ENCODE data around the gene SNX1. TPM values are rescaled to one million over a fixed set of nuclear protein-coding genes. Genes with fewer than 3 reads are reported as not detected.

The SNX1 gene
- total and polyA plus RNA-seq, 2 experiments from 2014 or later = 40.5 to 102 TPM

DNA sequence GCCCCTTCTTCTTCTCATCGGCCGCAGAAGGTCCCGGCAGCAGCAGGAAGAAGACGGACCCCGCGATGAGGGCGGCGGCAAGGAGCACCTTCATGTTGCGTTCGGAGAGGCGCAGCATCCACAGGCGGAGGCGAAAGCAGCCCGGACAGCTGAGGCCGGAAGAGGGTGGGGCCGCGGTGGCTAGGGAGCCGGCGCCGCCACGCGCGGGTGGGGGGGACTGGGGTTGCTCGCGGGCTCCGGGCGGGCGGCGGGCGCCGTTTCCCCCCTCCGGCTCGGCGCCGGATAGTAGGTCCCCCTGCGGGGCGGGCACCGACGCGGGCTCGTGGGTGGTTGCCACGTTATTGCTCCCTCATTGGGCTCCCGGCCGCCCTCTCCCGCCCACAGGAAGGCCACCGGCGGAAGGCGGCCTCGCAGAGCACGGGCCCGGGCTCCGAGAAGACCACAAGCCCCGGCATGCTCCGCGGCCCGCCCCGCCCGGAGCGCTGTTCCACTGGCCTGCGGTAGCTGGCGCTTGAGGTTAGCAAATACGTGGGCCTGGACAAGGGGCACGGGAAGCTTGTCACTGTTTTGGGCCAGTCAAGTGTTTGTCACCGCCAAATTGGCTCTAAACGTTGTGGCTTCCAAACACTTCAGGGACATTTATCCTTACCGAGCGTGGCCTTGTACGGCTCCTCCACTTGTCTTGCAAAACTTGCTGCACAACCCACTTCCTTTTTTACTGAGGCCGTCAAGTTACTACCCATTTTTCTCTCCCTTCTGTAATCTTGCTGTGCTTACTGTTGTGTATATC, 67.3 kb downstream of the SNX1 start, which contains the start of gene PPIB:
Gene PPIB, minus strand, starts transcription at position 154 of the 790 bp plus-strand sequence. Its CDS starts 36 bp downstream, at position 118.
- 1% methylated on average over 41 to 54 of the region's 69 CpGs for WGBS, 2 experiments (ENCODE audit: low coverage in 1 of 2, low lambda C conversion rate in 2 of 2, missing lambda C conversion rate in 2 of 2)
- Histone ChIP-seq H3K4me2 (ENCODE audit: unreplicated experiment) (peak within 1 kb of the TSS; percentile 97), H3K27ac (peak within 1 kb of the TSS; percentile 90), H3K36me3 (ENCODE audit: low read depth) (peaks cover 29% of the 10 kb centered on the region), H3K27me3 (replicated peaks; ENCODE audit: insufficient read depth) (no peaks in the 10 kb centered on the region), H3K4me1 (ENCODE audit: insufficient read depth) (peaks cover 26% of the 10 kb centered on the region), H3K9me3 (ENCODE audit: low read depth) (no peaks in the 10 kb centered on the region), H2AFZ (peak within 1 kb of the TSS; percentile 94), H3F3A (ENCODE audit: insufficient read depth) (peaks cover 77% of the 10 kb centered on the region), H3K79me2 (ENCODE audit: insufficient read depth) (peaks cover 42% of the 10 kb centered on the region), H3K9ac (peak within 1 kb of the TSS; percentile 91), H3K4me3 (peak within 1 kb of the TSS; percentile 81), H3K9me2 (ENCODE audit: insufficient read depth) (no peaks in the 10 kb centered on the region), H4K20me1 (ENCODE audit: insufficient read depth) (0 out of 2 replicates have a peak, but pooled peaks cover 10% of the 10 kb centered on the region)
- DNase-seq = peak; percentile 99
- in situ Hi-C loops (cut with MboI) = no loop called here
- no peak for TF ChIP-seq EZH2phosphoT487 (IDR thresholded peaks at IDR 0.05; ENCODE audit: insufficient read depth, low read depth)
- TF ChIP-seq EZH2 (IDR thresholded peaks at IDR 0.05; ENCODE audit: insufficient read depth, poor library complexity, severe bottlenecking) = no peak

DNA sequence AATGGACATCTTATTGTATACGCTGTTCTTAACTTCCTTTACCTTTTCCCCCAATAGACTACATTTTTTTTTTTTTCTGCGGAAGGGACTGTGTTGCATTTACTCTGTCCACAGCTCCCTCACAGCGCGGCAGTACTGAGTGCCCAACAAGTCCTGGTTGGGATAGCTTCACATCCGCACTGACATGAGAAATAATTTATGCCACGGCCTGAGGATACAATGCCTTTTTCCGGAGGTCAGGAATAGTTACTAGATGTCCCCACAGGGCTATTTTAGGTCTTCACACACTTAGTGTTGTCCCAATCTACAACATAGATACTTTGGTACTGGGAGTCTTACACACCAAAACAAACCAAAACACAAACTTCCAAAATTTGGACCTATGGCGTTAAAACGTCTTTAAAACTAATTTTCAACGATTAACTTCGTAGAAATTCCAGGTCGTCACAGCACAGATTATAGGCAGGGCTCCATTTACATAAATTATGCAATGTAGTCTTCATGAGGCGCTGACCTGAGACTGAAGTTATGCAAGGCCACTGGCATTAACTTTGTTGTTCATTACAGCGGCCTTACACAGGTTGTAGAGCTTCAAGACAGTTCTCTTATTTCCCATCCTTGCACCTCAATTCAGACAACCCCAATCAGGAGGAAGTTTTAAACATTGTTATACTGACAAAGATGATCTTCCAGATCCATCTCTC, 68.0 kb downstream of the SNX1 start:
- no peak for TF ChIP-seq EZH2phosphoT487 (IDR thresholded peaks at IDR 0.05; ENCODE audit: insufficient read depth, low read depth)
- no peak for TF ChIP-seq EZH2 (IDR thresholded peaks at IDR 0.05; ENCODE audit: insufficient read depth, poor library complexity, severe bottlenecking)
- Histone ChIP-seq H3K36me3 (ENCODE audit: low read depth) (peaks cover 25% of the 10 kb centered on the region), H3K9ac (peak overlapping the region; percentile 91), H3K9me2 (ENCODE audit: insufficient read depth) (no peaks in the 10 kb centered on the region), H3K4me1 (ENCODE audit: insufficient read depth) (peaks cover 26% of the 10 kb centered on the region), H3K9me3 (ENCODE audit: low read depth) (no peaks in the 10 kb centered on the region), H3K4me3 (peak overlapping the region; percentile 73), H3K27me3 (replicated peaks; ENCODE audit: insufficient read depth) (no peaks in the 10 kb centered on the region), H3F3A (ENCODE audit: insufficient read depth) (peaks cover 69% of the 10 kb centered on the region), H3K79me2 (ENCODE audit: insufficient read depth) (peaks cover 38% of the 10 kb centered on the region), H3K27ac (peak overlapping the region; percentile 90), H2AFZ (peak overlapping the region; percentile 94), H3K4me2 (ENCODE audit: unreplicated experiment) (peak overlapping the region; percentile 97), H4K20me1 (ENCODE audit: insufficient read depth) (0 out of 2 replicates have a peak, but pooled peaks cover 3% of the 10 kb centered on the region)
- WGBS, 2 experiments (ENCODE audit: low coverage in 1 of 2, low lambda C conversion rate in 2 of 2, missing lambda C conversion rate in 2 of 2) = 47 to 50% methylated on average over 14 of the region's 14 CpGs
- in situ Hi-C loops (cut with MboI) = no loop called here
- peak; percentile 65 for DNase-seq

DNA sequence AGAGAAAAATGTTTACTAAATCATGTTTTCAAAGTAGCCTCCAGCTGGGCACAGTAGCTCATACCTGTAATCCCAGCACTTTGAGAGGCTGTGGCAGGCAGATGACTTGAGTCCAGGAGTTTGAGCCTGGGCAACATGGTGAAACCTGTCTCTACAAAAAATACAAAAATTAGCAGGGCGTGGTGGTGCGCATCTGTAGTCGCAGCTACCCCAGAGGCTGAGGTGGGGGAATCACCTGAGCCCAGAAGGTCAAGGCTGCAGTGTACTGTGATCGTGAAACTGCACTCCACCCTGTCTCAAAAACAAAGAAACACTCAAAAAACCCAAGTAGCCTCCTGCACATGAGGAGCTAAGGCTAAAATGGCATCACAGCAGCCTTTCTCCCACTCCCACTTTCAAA, 68.7 kb downstream of the SNX1 start:
- Histone ChIP-seq H3K4me1 (ENCODE audit: insufficient read depth) (peaks cover 26% of the 10 kb centered on the region), H3K4me3 (no peak overlapping the region), H3K9me2 (ENCODE audit: insufficient read depth) (no peaks in the 10 kb centered on the region), H2AFZ (peak overlapping the region; percentile 94; the same call in 1 of the 2 replicates), H3K9ac (no peak overlapping the region), H3K79me2 (ENCODE audit: insufficient read depth) (peaks cover 31% of the 10 kb centered on the region), H4K20me1 (ENCODE audit: insufficient read depth) (no peaks in the 10 kb centered on the region), H3K27ac (0 out of 2 replicates have a peak overlapping the region, but pooled peaks have one; percentile 90), H3K4me2 (ENCODE audit: unreplicated experiment) (no peak overlapping the region), H3F3A (ENCODE audit: insufficient read depth) (peaks cover 64% of the 10 kb centered on the region), H3K9me3 (ENCODE audit: low read depth) (no peaks in the 10 kb centered on the region), H3K27me3 (replicated peaks; ENCODE audit: insufficient read depth) (no peaks in the 10 kb centered on the region), H3K36me3 (ENCODE audit: low read depth) (peaks cover 19% of the 10 kb centered on the region)
- in situ Hi-C loops (cut with MboI) = no loop called here
- WGBS, 2 experiments (ENCODE audit: low coverage in 1 of 2, low lambda C conversion rate in 2 of 2, missing lambda C conversion rate in 2 of 2) = 97 to 98% methylated on average over 4 of the region's 4 CpGs
- DNase-seq = no peak
- no peak for TF ChIP-seq EZH2 (IDR thresholded peaks at IDR 0.05; ENCODE audit: insufficient read depth, poor library complexity, severe bottlenecking)
- TF ChIP-seq EZH2phosphoT487 (IDR thresholded peaks at IDR 0.05; ENCODE audit: insufficient read depth, low read depth) = no peak

DNA sequence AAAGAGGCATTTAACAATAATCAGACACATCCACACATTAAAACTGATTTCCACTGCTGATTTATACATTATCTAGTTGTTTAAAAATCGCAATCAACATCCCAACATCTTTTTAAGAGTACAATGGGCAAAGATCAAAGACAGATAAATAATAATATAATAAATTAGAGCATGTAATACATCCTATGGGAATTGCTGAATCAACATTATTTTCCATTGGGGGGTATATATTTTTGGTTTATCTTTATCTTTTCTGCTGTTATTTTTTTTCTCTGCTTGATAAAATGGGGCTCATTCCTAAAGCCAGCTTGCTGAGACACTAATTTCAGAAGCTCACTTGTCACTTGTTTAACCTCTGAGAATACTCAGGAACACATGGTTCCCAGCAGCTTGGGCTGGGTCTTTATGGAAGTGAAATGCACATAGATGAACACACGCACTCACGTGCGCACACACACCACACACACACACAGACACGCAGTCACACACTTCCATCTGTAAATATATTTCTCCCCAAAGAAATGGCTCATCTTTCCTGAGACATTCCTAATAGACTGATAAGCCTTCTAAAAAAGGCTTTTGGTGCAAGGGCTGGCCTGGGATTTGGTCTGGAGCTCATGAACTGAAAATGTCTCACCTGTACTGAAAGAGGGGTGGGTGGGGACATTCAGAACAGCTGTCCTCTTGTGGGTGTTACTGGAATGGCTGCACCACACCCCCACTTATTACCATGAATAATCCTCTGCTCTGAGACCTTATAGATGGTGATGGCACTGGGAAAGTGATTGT, 70.5 kb downstream of the SNX1 start:
- Histone ChIP-seq H3K9me3 (ENCODE audit: low read depth) (no peaks in the 10 kb centered on the region), H3K9me2 (ENCODE audit: insufficient read depth) (no peaks in the 10 kb centered on the region), H3K9ac (no peak overlapping the region), H3K4me3 (no peak overlapping the region), H3K4me1 (ENCODE audit: insufficient read depth) (peaks cover 12% of the 10 kb centered on the region), H2AFZ (no peak overlapping the region), H4K20me1 (ENCODE audit: insufficient read depth) (no peaks in the 10 kb centered on the region), H3K36me3 (ENCODE audit: low read depth) (peaks cover 8% of the 10 kb centered on the region; the same call in 1 of the 2 replicates), H3F3A (ENCODE audit: insufficient read depth) (peaks cover 49% of the 10 kb centered on the region), H3K27ac (no peak overlapping the region), H3K4me2 (ENCODE audit: unreplicated experiment) (no peak overlapping the region), H3K79me2 (ENCODE audit: insufficient read depth) (peaks cover 13% of the 10 kb centered on the region), H3K27me3 (replicated peaks; ENCODE audit: insufficient read depth) (no peaks in the 10 kb centered on the region)
- in situ Hi-C loops (cut with MboI) = no loop called here
- DNase-seq = no peak
- 55 to 63% methylated on average over 5 of the region's 5 CpGs for WGBS, 2 experiments (ENCODE audit: low coverage in 1 of 2, low lambda C conversion rate in 2 of 2, missing lambda C conversion rate in 2 of 2)
- TF ChIP-seq EZH2phosphoT487 (IDR thresholded peaks at IDR 0.05; ENCODE audit: insufficient read depth, low read depth) (no peak), EZH2 (IDR thresholded peaks at IDR 0.05; ENCODE audit: insufficient read depth, poor library complexity, severe bottlenecking) (no peak)
